Stimulated activated CD8-positive, alpha-beta memory T cell treated with anti-CD3 and anti-CD28 coated beads, Interleukin-4, amount 100 ng/mL, for 24 hours (primary cell): ENCODE data around the gene DXO.
"Not testable (repeated sequence)": the region's sequence is repeated elsewhere in the genome, so short reads cannot be mapped to it uniquely, and the experiment has no call there.

Experiments
- DNase-seq: peaks from one replicate; pipeline ENCODE4 v3.0.0-alpha.2; 2020; ENCODE audit warnings: low read depth

The DXO gene

GRCh38 chr6:31979238-31979898 lies 7.4 kb upstream of the DXO start:
- no peak for DNase-seq

DNA sequence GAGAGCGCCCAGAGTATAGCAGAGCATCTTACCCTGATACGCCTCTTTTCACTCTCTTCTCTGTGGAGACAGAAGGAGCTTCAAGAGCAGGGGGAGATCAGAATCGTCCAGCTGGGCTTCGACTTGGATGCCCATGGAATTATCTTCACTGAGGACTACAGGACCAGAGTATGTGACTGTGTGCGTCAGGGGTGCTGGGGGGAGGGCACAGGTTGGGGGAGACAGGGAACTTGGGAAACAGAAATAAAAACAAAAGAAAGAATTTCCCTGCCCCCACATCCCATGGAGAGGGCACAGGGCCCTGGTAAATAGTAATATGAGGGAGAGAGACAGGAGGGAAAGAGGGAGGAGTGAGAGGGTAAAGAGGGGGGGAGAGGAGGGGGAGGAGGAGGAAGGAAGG lies 6.9 kb upstream of the DXO start:
- no peak for DNase-seq

- DNase-seq: no peak
Observed at GRCh38 chr6:31977816-31978431, 6.0 kb upstream of the DXO start.

GRCh38 chr6:31976065-31976464 lies 4.1 kb upstream of the DXO start:
- not testable (repeated sequence) for DNase-seq

DNA sequence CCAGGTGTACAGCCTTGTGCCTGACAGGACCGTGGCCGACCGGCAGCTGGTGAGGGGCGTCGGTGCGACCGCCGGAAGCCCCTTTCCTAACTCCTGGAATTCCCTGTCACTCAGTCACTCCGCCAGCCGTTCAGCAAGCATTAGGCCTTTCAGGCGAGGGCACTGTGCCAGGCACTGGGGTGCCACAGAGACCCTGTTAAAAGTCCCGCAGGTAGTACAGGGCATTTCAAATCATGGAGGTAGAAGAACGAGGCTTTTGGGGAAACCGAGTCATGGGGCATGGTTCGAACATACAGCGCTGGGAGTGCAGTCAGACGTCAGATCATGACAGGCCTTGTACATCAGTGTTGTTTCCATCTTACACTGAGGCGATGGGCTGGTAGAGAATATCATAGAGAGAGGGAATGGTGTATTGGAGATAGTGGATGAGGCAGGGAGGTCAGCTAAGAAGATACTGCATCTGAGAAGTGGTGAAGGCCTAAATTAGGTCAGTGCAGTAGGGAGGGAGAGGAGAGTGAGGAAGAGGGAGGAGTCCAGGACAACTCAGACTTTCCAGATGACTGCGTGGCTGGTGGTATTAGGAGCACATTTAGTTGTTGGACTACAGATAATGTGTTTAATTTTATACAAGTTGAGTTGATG lies 892 bp upstream of the DXO start:
- no peak for DNase-seq

DNA sequence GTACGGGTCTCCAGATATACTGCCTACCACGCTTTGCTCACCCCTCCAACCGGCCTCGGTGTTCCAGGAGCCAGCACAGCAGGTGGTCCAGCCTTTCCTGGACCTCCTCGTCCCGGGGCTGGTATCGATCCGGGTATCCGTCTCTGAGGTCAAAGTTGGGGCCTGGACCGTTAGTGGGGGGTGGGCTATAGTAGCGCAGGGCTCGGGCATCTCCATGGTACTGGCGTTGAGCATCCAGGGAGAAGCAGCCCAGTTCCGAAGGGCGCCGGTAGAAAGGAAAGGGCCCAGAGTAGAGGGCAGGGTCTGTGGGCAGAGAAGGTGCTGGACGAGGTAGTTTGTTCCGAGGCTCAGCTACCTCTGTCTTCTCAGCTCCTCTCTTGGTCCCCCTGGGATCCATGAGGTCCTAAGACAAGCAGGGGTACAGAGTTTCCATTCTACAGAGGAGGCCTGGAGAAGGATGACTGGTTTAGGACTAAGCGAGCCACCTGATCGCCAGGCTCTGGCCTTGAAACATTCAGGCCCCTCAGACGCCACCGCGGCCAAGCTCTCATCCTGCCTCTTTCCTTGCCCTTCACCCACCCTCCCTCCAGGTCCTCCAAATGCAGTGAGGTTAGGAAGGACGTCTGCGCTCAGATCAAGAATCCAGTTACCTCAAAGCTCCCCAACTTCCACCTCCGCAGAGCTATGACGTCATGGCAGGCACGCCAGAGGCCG lies 502 bp downstream of the DXO start:
- no peak for DNase-seq

- DNase-seq: no peak
Observed at GRCh38 chr6:31970604-31971271, 1.2 kb downstream of the DXO start.

DNA sequence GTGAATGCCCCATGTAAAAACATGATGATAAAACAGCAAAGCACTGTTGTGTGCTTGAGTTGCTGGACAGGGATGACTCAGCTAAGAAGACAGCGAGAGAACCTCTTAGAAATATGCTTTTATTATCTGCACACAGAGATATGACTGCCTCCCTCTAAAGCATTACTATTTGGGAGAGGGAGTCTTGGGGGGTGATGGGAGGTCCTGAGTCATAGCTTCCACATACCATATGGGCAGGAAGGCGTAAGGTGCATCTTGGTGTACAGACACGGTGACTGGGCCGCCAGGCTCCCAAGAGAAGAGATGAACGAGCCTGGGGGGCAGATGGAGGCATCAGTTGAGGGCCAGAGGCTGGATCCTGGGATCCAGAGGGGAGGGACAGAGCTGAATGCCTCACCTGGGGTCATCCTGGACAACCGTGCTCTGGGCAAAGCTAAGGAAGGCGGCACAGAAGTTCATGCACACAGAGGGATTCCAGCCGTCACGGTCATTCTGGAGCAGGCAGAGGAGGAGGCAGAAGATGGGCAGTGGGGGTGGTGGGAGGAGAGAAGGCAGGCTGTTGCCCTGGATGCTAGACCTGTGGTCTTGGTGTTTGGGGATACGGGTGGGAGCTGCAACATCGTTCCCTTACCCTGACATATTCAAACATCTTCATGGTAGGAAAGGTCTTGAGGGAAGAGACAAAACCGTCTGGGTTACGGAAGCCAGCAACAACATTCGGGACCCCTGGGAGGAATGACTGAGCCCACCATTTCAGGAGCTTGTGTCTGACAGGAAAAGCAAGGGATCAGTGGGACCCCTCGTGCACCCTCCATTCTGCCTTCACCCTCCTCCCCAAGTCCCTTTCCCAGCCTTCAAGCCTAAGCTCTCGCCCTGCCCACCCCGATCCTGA lies 2.0 kb downstream of the DXO start:
- no peak for DNase-seq

- DNase-seq: no peak
Observed at GRCh38 chr6:31968791-31969711, 2.9 kb downstream of the DXO start.

DNA sequence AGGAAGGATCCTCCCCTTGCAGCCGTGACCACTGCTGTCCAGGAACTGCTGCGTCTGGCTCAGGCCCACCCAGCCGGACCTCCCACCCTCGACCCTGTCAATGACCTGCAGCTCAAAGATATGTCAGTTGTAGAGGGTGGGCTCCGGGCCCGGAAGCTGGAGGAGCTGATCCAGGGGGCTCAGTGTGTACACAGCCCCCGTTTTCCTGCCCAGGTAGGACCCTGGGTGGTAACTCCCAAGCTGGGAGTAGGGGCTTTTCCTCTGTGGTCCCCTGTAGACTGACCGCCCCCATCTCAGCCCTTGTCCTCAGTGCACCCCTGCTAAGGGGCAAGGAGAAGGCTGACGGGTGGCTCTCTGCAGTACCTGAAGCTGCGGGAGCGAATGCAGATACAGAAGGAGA lies 3.6 kb downstream of the DXO start:
- DNase-seq: no peak

GRCh38 chr6:31967926-31968320 lies 4.0 kb downstream of the DXO start:
- DNase-seq: no peak

DNA sequence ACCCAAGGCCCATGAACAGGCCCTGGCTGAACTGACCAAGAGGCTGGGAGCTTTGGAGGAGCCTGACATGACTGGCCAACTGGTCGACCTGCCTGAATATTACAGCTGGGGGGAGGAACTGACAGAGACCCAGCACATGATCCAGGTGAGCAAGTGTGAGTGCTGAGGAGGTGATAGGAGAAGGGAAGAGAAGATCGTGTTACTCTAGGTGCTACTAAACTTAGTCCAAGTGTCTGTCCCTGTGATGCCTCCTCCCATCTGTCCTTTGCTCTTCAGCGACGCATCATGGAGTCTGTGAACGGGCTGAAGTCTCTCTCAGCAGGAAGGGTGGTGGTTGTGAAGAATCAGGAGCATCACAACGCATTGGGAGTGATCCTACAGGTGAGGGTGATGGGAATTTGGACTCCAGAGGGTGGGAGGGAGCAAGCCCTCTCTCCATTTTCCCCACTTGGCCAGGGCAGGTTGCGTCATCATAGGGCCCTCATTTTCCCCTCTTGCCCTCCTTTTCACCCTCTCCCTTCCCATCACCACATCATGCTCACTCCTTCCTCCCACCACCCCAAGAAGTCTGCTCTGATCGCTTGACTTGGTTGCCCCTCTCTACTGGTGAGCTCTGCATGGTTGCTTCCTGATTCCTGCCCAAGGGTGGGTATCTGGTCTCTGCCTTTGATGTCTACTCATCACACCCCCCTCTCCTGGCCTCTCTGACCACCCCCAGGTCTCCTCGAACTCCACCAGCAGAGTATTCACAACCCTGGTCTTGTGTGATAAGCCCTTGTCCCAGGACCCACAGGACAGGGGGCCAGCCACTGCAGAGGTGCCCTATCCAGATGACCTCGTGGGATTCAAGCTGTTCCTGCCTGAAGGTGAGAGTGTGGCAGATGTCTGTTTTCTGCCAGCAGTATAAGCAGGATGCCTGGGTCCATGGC lies 4.7 kb downstream of the DXO start:
- DNase-seq: no peak

DNA sequence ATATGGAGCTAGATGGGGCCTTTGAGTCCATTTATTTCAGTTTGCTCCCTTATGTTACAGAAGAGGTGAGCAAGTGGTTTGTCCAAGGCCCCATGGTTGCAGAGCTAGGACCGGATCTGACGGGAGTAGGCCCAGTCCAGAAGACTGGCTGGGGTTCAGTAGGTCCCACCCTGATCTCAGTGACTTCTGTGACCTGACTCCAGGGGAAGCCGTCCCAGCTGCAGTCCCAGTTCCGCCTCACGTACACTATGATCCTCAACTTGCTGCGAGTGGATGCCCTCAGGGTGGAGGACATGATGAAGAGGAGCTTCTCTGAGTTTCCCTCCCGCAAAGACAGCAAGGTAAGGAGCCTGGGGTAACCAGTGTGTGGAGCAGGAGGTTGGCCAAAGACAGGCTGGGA lies 5.4 kb downstream of the DXO start:
- no peak for DNase-seq

DNA sequence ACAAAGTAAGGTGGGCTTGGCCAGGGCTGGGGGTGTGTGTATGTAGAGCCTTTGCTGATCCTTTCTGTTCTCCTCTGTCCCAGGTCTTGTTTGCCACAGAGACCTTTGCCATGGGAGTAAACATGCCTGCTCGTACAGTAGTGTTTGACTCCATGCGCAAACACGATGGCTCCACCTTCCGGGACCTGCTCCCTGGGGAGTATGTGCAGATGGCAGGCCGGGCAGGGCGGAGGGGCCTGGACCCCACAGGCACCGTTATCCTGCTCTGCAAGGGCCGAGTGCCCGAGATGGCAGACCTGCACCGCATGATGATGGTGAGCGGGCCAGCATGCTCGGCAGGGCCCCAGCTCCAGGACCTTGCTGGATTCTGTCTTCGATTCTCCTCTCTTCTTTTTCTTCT lies 6.2 kb downstream of the DXO start:
- no peak for DNase-seq

DNA sequence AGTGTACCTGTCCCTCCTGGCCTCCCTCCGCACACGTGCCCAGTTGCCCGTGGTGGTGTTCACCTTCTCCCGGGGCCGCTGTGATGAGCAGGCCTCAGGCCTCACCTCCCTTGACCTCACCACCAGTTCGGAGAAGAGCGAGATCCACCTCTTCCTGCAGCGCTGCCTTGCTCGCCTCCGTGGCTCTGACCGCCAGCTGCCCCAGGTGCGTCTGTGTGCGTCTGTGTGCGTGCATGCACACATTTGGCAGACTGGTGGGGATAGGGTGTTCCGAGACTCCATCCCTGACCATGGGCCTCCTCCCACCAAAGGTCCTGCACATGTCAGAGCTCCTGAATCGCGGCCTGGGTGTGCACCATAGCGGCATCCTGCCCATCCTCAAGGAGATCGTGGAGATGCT lies 8.0 kb downstream of the DXO start:
- DNase-seq: no peak

DNA sequence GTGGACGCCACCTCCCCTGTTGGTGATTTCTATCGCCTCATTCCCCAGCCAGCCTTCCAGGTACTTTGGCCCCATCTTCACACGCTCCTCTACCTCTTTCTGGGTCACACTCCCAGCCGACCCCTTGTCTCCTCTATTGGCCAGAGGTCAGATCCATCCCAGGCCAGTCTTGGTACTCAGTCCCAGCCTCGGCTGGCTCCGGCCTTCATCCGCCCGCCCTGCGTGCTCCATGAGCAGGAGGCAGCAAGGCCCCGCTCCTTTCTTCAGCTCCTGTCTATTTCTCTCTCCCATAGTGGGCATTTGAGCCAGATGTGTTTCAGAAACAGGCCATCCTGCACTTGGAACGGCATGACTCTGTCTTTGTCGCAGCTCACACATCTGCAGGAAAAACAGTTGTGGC lies 10.3 kb downstream of the DXO start:
- no peak for DNase-seq

GRCh38 chr6:31958741-31959739 lies 12.9 kb downstream of the DXO start, which contains the start of the genes NELFE and SKIC2:
TSS of gene NELFE (minus strand) at chr6:31958971. CDS start at chr6:31958446, 525 bp downstream.
TSS of gene SKIC2 (plus strand) at chr6:31959175. CDS start at chr6:31959193, 18 bp downstream.
- DNase-seq: peak; percentile 99

DNA sequence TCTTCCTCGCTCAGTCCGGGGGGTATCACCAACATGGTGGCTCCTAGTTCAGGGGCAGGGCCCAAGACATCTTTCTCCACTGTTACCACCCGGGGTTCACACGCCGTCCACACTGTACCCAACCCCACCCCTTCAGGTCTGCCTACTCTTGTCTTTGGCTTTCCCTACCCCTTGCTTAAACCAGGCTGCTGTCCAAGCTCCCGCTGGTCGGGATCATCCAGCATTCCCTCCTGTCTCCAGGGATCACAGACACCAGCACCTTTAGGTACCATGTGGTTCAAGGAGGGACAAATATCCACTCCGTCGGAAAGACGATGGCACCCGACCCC lies 13.6 kb downstream of the DXO start:
- no peak for DNase-seq
